ENCODE measurements around the gene WIPI1. TPM values are rescaled to one million over a fixed set of nuclear protein-coding genes. Genes with fewer than 3 reads are reported as not detected.

WIPI1 gene
- total RNA-seq, 4 donors from 2014 or later = 22.9 to 53.2 (median 45.0) TPM

GRCh38 chr17:68468788-68469187 lies 11.5 kb upstream of the WIPI1 start:
- TF ChIP-seq EP300 (IDR thresholded peaks at IDR 0.05) = no peak
- no peak overlapping the region for H3K27ac ChIP-seq
- WGBS, 2 donors (ENCODE audit: low coverage in 1 of 2) = 75% methylated on average over 1 of the region's 1 CpG; no CpG with 5 or more reads in 1 of the 2 donors
- ATAC-seq = no peak
- no peaks in the 10 kb centered on the region for H3K36me3 ChIP-seq
- no peaks in the 10 kb centered on the region for H3K9me3 ChIP-seq
- no peak overlapping the region for H3K4me3 ChIP-seq
- peaks cover 5% of the 10 kb centered on the region for H3K27me3 ChIP-seq
- H3K4me1 ChIP-seq = peaks cover 0 to 4% (median 0%) of the 10 kb centered on the region in 3 donors

GRCh38 chr17:68468334-68468733 lies 11.0 kb upstream of the WIPI1 start:
- TF ChIP-seq EP300 (IDR thresholded peaks at IDR 0.05) = no peak
- TF ChIP-seq POLR2AphosphoS5 (IDR thresholded peaks at IDR 0.05) = no peak
- TF ChIP-seq POLR2A (IDR thresholded peaks at IDR 0.05) = no peak
- no peak for TF ChIP-seq CTCF (IDR thresholded peaks at IDR 0.05)

GRCh38 chr17:68463211-68464019 lies 6.1 kb upstream of the WIPI1 start:
- Histone ChIP-seq H3K27me3 (no peaks in the 10 kb centered on the region), H3K36me3 (no peaks in the 10 kb centered on the region), H3K9me3 (no peaks in the 10 kb centered on the region), H3K27ac (no peak overlapping the region), H3K4me1 (peaks cover 0 to 12% (median 0%) of the 10 kb centered on the region in 3 donors), H3K4me3 (no peak overlapping the region)
- no peak for ATAC-seq
- no peak for TF ChIP-seq POLR2AphosphoS5 (IDR thresholded peaks at IDR 0.05)
- TF ChIP-seq EP300 (IDR thresholded peaks at IDR 0.05) = no peak
- TF ChIP-seq CTCF (IDR thresholded peaks at IDR 0.05) = no peak
- no peak for TF ChIP-seq POLR2A (IDR thresholded peaks at IDR 0.05)
- 47 to 50% methylated on average over 6 of the region's 6 CpGs for WGBS, 2 donors (ENCODE audit: low coverage in 1 of 2)

More at GRCh38 chr17:68468334-68468733, 11.0 kb upstream of the WIPI1 start:
- Histone ChIP-seq H3K4me3 (no peak overlapping the region), H3K27me3 (peaks cover 5% of the 10 kb centered on the region), H3K9me3 (no peaks in the 10 kb centered on the region), H3K4me1 (peaks cover 0 to 4% (median 0%) of the 10 kb centered on the region in 3 donors), H3K27ac (no peak overlapping the region), H3K36me3 (no peaks in the 10 kb centered on the region)
- ATAC-seq = no peak
- WGBS, 2 donors (ENCODE audit: low coverage in 1 of 2) = 47 to 50% methylated on average over 5 of the region's 5 CpGs

- no peak overlapping the region for H3K4me3 ChIP-seq
- no peaks in the 10 kb centered on the region for H3K36me3 ChIP-seq
- 42 to 43% methylated on average over 10 to 15 of the region's 15 CpGs for WGBS, 2 donors (ENCODE audit: low coverage in 1 of 2)
- TF ChIP-seq CTCF (IDR thresholded peaks at IDR 0.05) (peak; percentile 64 to 82 (median 78)), POLR2A (IDR thresholded peaks at IDR 0.05) (no peak)
- H3K9me3 ChIP-seq = no peaks in the 10 kb centered on the region
- H3K4me1 ChIP-seq = peaks cover 0 to 19% (median 3%) of the 10 kb centered on the region in 3 donors
- H3K27me3 ChIP-seq = no peaks in the 10 kb centered on the region
- no peak overlapping the region for H3K27ac ChIP-seq
- peak; percentile 78 for ATAC-seq
Measured at GRCh38 chr17:68462381-68463210, 5.3 kb upstream of the WIPI1 start.

GRCh38 chr17:68461589-68461988 lies 4.3 kb upstream of the WIPI1 start:
- no peak overlapping the region for H3K4me3 ChIP-seq
- no peak overlapping the region for H3K27ac ChIP-seq
- peaks cover 0 to 20% (median 3%) of the 10 kb centered on the region in 3 donors for H3K4me1 ChIP-seq
- ATAC-seq = no peak
- H3K9me3 ChIP-seq = no peaks in the 10 kb centered on the region
- H3K36me3 ChIP-seq = no peaks in the 10 kb centered on the region
- H3K27me3 ChIP-seq = no peaks in the 10 kb centered on the region
- no peak for TF ChIP-seq CTCF (IDR thresholded peaks at IDR 0.05)
- TF ChIP-seq EP300 (IDR thresholded peaks at IDR 0.05) = no peak
- 37 to 46% methylated on average over 5 of the region's 5 CpGs for WGBS, 2 donors (ENCODE audit: low coverage in 1 of 2)

Measured in gastroesophageal sphincter (tissue), 4 donors.